IPS-11a (cell line): Measurements from ENCODE around the gene KRTAP10-3.

Experiments used
- H3K4me3 ChIP-seq: one replicate; pipeline ENCODE4 v1.5.1; 2013; ENCODE audit warnings: low read depth, low read length, control low read depth

Gene KRTAP10-3

GRCh38 chr21:44549525-44550211 is 8.9 kb downstream of the KRTAP10-3 start:
- H3K4me3 ChIP-seq, result no peak overlapping the region

DNA sequence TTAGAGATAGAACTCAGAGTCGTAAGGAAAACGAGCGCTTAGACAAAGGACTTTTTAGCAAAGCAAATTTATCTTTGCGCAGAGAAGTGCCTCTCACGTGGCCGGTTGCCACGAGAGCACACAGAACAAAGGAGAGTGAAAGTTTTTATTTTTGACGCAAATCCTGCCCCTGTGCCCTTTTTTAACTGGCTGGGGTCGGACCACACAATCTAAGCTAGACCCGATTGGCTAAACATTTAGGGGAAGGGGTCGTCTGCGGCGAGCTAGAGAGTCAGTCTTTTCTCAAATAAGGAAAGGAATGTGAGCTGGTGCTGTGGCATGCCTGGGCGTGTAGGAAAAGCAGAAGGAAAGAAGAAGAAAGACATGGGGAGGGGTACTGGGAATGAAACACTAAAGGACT is 9.7 kb downstream of the KRTAP10-3 start:
- no peak overlapping the region for H3K4me3 ChIP-seq

- no peak overlapping the region for H3K4me3 ChIP-seq
These were observed 10.2 kb downstream of the KRTAP10-3 start for GRCh38 chr21:44548381-44548780.

DNA sequence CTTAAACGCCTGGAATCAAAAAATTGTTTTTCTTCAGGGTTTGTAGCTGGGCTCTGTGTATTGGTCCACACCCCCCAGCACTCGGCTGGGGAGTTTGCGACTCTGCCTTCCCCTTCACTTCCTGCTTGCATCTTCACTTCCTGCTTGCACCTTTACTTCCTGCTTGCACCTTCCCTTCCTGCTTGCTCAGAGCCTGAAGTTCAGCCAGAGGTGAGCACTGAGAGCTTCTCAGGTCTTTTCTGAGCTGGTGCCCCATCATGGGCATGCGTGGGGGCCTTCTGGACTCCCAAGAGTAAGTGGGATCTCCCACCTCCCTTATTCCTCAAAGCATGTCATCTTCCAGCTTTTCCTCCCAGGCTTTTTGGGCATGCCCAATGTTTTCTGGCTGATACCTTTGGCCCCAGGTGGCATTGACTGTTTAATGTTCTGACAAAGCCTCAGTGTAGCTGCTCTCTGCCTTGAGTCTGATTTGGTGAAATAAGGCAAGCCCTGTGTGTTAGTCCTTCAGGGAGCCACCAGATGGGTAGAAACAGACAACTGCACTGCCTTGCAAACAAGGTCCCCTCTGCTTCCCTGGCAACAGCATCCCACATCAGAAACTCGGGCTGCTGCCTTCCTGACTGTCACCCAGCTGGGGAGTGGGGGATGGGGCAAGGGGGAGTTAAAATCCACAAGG is 10.8 kb downstream of the KRTAP10-3 start:
- no peak overlapping the region for H3K4me3 ChIP-seq

- H3K4me3 ChIP-seq, result no peak overlapping the region
These were observed 14.0 kb downstream of the KRTAP10-3 start for GRCh38 chr21:44544566-44544965.

- H3K4me3 ChIP-seq, result no peak overlapping the region
These were observed 15.9 kb downstream of the KRTAP10-3 start for GRCh38 chr21:44542716-44543115.

DNA sequence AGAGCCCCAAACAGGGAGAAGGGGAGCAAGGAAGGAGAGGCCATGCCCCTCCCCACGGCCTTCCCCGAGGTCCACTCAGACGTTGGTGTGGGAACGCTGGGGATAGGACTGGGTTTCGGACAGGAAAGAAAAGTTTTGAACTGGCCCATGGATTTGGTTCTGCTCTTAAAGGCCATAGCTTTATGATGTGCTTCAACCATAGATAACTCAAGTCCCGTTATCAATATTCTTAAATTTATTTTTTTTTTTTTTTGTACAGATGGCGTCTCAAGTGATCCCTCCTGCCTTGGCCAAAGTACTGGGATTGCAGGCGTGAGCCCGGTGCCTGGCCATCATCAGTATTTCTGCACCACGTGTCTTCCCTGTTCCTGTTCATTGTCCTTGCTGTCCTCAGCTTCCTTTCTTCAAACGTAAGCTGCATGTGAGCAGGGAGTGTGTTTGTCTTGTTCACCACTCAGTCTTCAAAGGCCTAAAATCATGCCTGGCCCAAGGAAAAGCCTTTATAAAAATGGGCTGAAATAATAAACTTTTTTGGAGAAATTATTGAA is 17.8 kb downstream of the KRTAP10-3 start:
- H3K4me3 ChIP-seq, result no peak overlapping the region

GRCh38 chr21:44539991-44540666 is 18.5 kb downstream of the KRTAP10-3 start, which contains the start of gene KRTAP10-1:
TSS of gene KRTAP10-1 (minus strand) at chr21:44540195. CDS start at chr21:44540150, 45 bp downstream.
- no peak within 1 kb of the TSS for H3K4me3 ChIP-seq

GRCh38 chr21:44539046-44539445 is 19.5 kb downstream of the KRTAP10-3 start:
- H3K4me3 ChIP-seq, result no peak overlapping the region

DNA sequence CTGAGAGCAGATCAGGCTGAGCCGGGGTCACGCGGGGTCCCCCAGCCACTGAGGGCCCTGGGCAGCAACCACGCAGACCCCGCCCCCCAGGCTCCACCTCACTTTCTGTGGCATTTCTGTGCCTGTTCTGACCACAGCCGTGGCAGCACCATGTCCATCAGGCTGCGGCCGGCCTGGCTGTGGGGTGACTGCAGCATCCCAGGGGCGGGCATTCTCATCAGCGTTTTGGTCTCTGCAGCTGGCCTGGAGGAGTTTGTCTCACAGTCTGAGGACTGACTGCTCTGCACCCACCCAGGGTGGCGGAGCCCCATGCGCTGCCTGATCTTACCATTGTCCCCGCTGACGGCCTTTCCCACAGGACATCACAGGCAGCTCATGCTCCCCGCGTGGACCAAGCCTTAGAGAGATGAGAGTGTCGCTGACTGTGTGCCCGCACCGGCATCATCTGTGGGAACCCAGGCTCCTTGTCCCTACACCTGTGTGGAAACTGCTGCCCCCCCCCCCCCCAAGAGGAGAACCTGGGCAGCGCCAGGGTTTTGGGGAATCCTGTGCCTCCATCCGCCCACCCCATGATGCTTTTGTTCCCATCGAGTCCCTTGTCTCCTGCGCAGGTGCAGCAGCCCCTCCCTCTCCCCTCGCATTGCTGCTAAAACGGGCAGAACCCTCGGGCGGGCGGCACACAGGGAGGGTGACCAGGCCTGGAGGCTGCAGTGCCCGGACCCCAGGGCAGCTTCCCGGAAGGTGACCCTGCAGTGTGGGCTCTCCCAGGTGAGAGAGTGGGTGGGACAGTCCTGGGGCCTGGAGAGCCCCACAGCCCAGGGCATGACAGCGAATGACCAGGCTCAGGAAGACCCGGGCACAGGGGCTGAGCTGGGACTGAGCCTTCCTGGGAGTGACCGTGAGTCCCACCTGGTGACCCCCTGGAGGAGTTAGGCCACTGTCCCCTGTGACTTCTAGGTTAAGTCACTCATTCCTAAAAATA is 20.4 kb downstream of the KRTAP10-3 start:
- H3K4me3 ChIP-seq, result no peak overlapping the region

DNA sequence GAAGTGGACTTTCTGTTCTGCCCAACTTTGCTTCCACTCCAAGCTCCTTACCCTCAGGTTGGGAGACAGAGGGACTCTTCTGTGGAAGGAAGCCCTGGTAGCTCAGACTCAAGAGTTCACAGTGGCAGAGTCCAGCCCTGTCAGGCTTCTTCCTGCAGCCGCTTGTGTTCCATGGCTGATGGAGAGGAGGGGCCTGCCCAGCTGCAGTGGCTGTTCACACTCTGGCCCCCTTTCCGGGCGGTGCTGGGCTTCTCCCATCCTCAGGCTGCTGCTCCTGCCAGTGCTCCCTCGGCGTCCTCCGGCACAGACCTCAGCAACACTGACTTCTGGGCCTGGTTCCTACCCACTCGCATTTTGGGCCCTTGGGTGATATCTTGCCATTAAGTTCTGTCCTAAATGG is 22.6 kb downstream of the KRTAP10-3 start:
- H3K4me3 ChIP-seq, result no peak overlapping the region

DNA sequence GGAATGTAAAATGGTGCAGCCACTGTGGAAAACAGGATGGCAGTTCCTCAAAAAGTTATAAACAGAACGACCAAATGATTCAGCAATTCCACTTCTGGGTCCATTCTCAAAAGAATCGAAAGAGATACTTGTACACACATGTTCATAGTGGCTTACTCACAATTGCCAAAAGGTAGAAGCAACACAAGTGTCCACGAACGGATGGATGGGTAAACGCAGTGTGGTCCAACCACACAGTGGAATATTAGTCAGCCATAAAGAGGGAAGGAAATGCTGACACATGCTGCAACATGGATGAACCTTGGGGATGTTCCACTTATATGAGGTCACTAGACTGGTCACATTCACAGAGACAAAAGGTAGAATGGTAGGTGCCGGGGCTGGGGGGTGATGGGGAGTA is 23.9 kb downstream of the KRTAP10-3 start:
- no peak overlapping the region for H3K4me3 ChIP-seq

GRCh38 chr21:44533891-44534627 is 24.5 kb downstream of the KRTAP10-3 start:
- no peak overlapping the region for H3K4me3 ChIP-seq

DNA sequence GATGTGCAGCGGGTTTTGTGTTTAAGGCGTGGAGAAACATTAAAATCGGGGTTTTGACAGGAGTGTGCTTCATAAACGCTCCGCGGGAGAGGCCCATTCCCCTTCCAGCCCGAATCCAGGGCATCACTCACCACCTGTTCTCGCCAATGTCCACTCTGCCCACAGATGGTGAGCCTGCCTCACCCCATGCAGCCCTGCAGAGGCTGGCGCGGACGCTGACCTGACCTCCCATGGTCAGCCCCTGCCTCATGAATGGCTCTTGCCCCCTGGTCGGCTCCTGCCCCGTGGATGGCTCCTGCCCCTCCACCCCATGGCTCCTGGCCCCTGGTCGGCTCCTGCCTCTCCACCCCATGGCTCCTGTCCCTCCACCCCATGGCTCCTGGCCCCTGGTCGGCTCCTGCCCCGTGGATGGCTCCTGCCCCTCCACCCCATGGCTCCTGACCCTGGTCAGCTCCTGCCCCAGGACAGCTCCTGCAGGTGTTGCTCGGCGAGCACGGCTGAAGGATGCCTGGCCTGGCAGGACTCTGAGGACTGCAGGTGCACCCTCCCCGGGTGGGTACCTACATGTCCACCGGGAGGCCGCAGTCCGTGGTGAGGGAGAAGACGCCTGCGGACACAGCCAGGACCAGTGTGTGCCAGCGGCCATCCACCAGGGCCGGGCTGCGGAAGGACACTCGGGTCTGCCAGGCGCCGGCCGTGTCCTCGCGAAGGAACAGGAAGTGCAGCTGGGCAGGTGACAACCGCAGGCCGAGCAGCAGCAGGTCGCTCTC is 25.3 kb downstream of the KRTAP10-3 start:
- H3K4me3 ChIP-seq, result no peak overlapping the region

DNA sequence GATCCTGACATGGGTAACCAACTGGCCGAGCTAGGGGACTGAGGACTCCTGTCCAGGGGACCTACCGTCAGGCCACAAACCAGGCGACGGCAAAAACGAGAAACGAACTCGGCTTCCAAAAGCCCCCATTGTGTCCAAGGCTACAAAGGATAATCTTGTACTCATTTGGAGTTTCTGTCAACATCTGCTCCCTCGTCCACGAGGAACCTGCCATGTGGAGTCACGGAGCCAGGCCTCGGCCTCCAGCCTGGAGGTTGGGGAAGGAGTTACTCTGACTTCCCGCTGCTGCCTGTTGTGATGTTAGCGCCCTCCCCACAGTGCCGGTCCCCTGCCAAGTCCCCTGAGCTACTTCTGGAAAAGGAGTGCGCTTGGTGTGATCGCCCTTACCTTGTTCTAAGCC is 25.9 kb downstream of the KRTAP10-3 start:
- H3K4me3 ChIP-seq, result no peak overlapping the region

GRCh38 chr21:44531606-44532564 is 26.7 kb downstream of the KRTAP10-3 start:
- no peak overlapping the region for H3K4me3 ChIP-seq

DNA sequence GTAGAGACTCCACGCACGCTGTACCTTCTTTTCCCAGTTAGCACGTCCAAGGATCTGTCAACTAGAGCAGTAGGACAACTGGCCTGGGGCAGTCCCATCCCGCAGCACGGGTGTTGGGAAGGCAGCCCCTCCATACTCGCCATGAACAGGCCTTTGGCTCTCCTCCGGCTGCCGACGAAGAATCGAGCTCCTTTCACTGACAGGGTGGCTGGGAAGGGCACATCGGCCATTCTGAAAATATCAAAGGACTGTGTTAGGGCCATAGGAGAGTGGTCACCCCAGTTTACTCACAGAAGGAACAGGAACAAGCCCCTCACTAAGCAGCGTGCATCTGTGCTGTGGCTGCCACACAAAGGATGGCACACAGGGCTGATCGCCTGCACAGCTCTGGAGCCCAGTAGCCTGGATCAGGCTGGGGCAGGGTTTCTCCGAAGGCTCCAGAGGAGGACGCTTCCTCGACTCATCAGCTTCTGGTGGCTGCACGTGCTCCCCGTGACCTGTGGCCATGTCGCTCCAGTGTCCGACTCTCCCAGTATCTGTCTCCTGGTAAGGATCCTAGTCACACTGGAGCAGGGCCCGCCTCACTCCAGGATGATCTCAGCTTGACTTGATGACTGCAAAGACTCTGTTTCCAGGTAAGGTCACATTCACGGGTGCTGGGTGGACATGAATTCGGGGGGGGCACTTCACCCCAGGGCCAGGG is 27.5 kb downstream of the KRTAP10-3 start:
- H3K4me3 ChIP-seq, result no peak overlapping the region
